LNCAP (cell line): ENCODE results near the gene PSTPIP1.

ENCODE experiments used
- CTCF ChIP-seq: fragments of 450-650 bp; IDR thresholded peaks from 2 replicates; pipeline ENCODE4 v1.5.1; 2017; ENCODE audit warnings: mild to moderate bottlenecking

PSTPIP1 gene

GRCh38 chr15:77071305-77072223 is 76.6 kb downstream of the PSTPIP1 start:
- no peak for TF ChIP-seq CTCF

- no peak for TF ChIP-seq CTCF
These were observed 79.4 kb downstream of the PSTPIP1 start for GRCh38 chr15:77074350-77074749.

GRCh38 chr15:77075528-77075927 is 80.6 kb downstream of the PSTPIP1 start:
- TF ChIP-seq CTCF, result no peak

- no peak for TF ChIP-seq CTCF
These were observed 81.5 kb downstream of the PSTPIP1 start for GRCh38 chr15:77076323-77076915.

- TF ChIP-seq CTCF, result no peak
These were observed 87.0 kb downstream of the PSTPIP1 start for GRCh38 chr15:77081971-77082370.

GRCh38 chr15:77083381-77084160 is 88.6 kb downstream of the PSTPIP1 start:
- TF ChIP-seq CTCF, result no peak

GRCh38 chr15:77084436-77084835 is 89.5 kb downstream of the PSTPIP1 start:
- no peak for TF ChIP-seq CTCF
